Measurements from ENCODE around the gene GPC6.

Gene GPC6

GRCh38 chr13:93621966-93622365 lies 395.4 kb downstream of the GPC6 start:
- no peak for DNase-seq

GRCh38 chr13:93624311-93624777 lies 397.7 kb downstream of the GPC6 start:
- no peak for DNase-seq

- no peak for DNase-seq
These were observed 398.9 kb downstream of the GPC6 start for GRCh38 chr13:93625536-93625935.

GRCh38 chr13:93628136-93628797 lies 401.7 kb downstream of the GPC6 start:
- no peak for DNase-seq

- no peak for DNase-seq
These were observed 409.0 kb downstream of the GPC6 start for GRCh38 chr13:93635616-93636032.

GRCh38 chr13:93637852-93638251 lies 411.2 kb downstream of the GPC6 start:
- no peak for DNase-seq

GRCh38 chr13:93640452-93640851 lies 413.8 kb downstream of the GPC6 start:
- DNase-seq, result no peak

GRCh38 chr13:93646245-93646644 lies 419.6 kb downstream of the GPC6 start:
- DNase-seq, result no peak

- no peak for DNase-seq
These were observed 422.9 kb downstream of the GPC6 start for GRCh38 chr13:93649496-93649895.

GRCh38 chr13:93653776-93654175 lies 427.2 kb downstream of the GPC6 start:
- DNase-seq, result no peak

GRCh38 chr13:93655154-93655553 lies 428.5 kb downstream of the GPC6 start:
- DNase-seq, result no peak

- no peak for DNase-seq
These were observed 433.9 kb downstream of the GPC6 start for GRCh38 chr13:93660391-93661063.

- no peak for DNase-seq
These were observed 444.3 kb downstream of the GPC6 start for GRCh38 chr13:93670866-93671265.

- no peak for DNase-seq
These were observed 446.4 kb downstream of the GPC6 start for GRCh38 chr13:93672996-93673395.

GRCh38 chr13:93673885-93674284 lies 447.3 kb downstream of the GPC6 start:
- DNase-seq, result no peak

GRCh38 chr13:93674337-93674755 lies 447.7 kb downstream of the GPC6 start:
- no peak for DNase-seq

GRCh38 chr13:93680329-93680728 lies 453.7 kb downstream of the GPC6 start:
- no peak for DNase-seq

- no peak for DNase-seq
These were observed 459.3 kb downstream of the GPC6 start for GRCh38 chr13:93685900-93686299.

GRCh38 chr13:93686399-93686798 lies 459.8 kb downstream of the GPC6 start:
- DNase-seq, result no peak

GRCh38 chr13:93687261-93687660 lies 460.7 kb downstream of the GPC6 start:
- DNase-seq, result no peak

GRCh38 chr13:93689333-93689732 lies 462.7 kb downstream of the GPC6 start:
- DNase-seq, result no peak

- peak; percentile 23 for DNase-seq
These were observed 463.5 kb downstream of the GPC6 start for GRCh38 chr13:93690139-93690538.

- no peak for DNase-seq
These were observed 471.5 kb downstream of the GPC6 start for GRCh38 chr13:93698016-93698613.

GRCh38 chr13:93700115-93700514 lies 473.5 kb downstream of the GPC6 start:
- DNase-seq, result no peak

Measured in amniotic stem cell (primary cell).